Astrocyte (in vitro differentiated cells and primary cell): Measurements from ENCODE around the gene SH3PXD2B. TPM values are rescaled to one million over a fixed set of nuclear protein-coding genes. Genes with fewer than 3 reads are reported as not detected.
A peak's percentile ranks its signal among the peaks of the same experiment; 100 is the strongest.

Experiments
- DNase-seq: peaks from one replicate; pipeline ENCODE4 v3.0.0-alpha.2; 2010; ENCODE audit warnings: low read depth
- FAIRE-seq: peaks from 2 replicates; lab custom pipeline; 2011; peaks lifted over from hg19 to GRCh38; lab: Jason Lieb, UNC
- H2AFZ ChIP-seq: 2 replicates; pipeline ENCODE4 v1.6.0; 2012; ENCODE audit warnings: low read depth, low read length, inconsistent platforms
- H3K27ac ChIP-seq: 2 replicates; pipeline ENCODE4 v1.5.1; 2011; ENCODE audit warnings: low read depth, low read length, inconsistent platforms
- H3K27me3 ChIP-seq: 2 replicates; pipeline ENCODE4 v1.6.0; 2011; ENCODE audit warnings: low read length, inconsistent platforms; ENCODE audit not compliant: insufficient read depth
- H3K36me3 ChIP-seq: 2 replicates; pipeline ENCODE4 v1.5.1; 2011; ENCODE audit warnings: low read length, inconsistent platforms; ENCODE audit not compliant: insufficient read depth
- H3K4me1 ChIP-seq: 2 replicates; pipeline ENCODE4 v1.5.1; 2011; ENCODE audit warnings: low read length, inconsistent platforms; ENCODE audit not compliant: insufficient read depth
- H3K4me2 ChIP-seq: 2 replicates; pipeline ENCODE4 v1.6.0; 2012; ENCODE audit warnings: low read length, inconsistent platforms
- H3K4me3 ChIP-seq: 2 replicates; pipeline ENCODE4 v1.5.1; 2011; ENCODE audit warnings: low read depth, mild to moderate bottlenecking, low read length, inconsistent platforms; ENCODE audit not compliant: insufficient read depth
- H3K79me2 ChIP-seq: 2 replicates; pipeline ENCODE4 v1.6.0; 2012; ENCODE audit warnings: mild to moderate bottlenecking, low read length, inconsistent platforms; ENCODE audit not compliant: insufficient read depth
- H3K9ac ChIP-seq: 2 replicates; pipeline ENCODE4 v1.6.0; 2012; ENCODE audit warnings: mild to moderate bottlenecking, low read length, inconsistent platforms
- H3K9me3 ChIP-seq: 2 replicates; pipeline ENCODE4 v1.5.1; 2012; ENCODE audit warnings: low read depth, mild to moderate bottlenecking, low read length, inconsistent platforms; ENCODE audit not compliant: insufficient read depth
- H4K20me1 ChIP-seq: 2 replicates; pipeline ENCODE4 v1.6.0; 2012; ENCODE audit warnings: low read length, inconsistent platforms; ENCODE audit not compliant: insufficient read depth
- H3K27ac Mint-ChIP-seq: one replicate; pipeline ENCODE4 v1.8.0; 2021; ENCODE audit warnings: mild to moderate bottlenecking, mixed read lengths; ENCODE audit not compliant: unreplicated experiment
- H3K27me3 Mint-ChIP-seq: one replicate; pipeline ENCODE4 v1.8.0; 2021; ENCODE audit warnings: low read depth, mixed read lengths; ENCODE audit not compliant: unreplicated experiment
- H3K36me3 Mint-ChIP-seq: one replicate; pipeline ENCODE4 v1.8.0; 2021; ENCODE audit warnings: low read depth, mixed read lengths; ENCODE audit not compliant: unreplicated experiment
- H3K4me1 Mint-ChIP-seq: one replicate; pipeline ENCODE4 v1.8.0; 2021; ENCODE audit warnings: low read depth, mixed read lengths; ENCODE audit not compliant: unreplicated experiment
- H3K4me3 Mint-ChIP-seq: one replicate; pipeline ENCODE4 v1.8.0; 2021; ENCODE audit warnings: mild to moderate bottlenecking, moderate library complexity, mixed read lengths; ENCODE audit not compliant: unreplicated experiment
- H3K9me3 Mint-ChIP-seq: one replicate; pipeline ENCODE4 v1.8.0; 2021; ENCODE audit warnings: mild to moderate bottlenecking, mixed read lengths; ENCODE audit not compliant: unreplicated experiment
- CTCF ChIP-seq: IDR thresholded peaks from 2 replicates; pipeline ENCODE4 v1.5.1; 2011; ENCODE audit warnings: low read depth, mild to moderate bottlenecking, inconsistent platforms, low read length, moderate library complexity; ENCODE audit not compliant: insufficient read depth
- EZH2 ChIP-seq: IDR thresholded peaks from 2 replicates; pipeline ENCODE4 v1.6.1; 2012; ENCODE audit warnings: mild to moderate bottlenecking, low read length, inconsistent platforms; ENCODE audit not compliant: insufficient read depth
- total RNA-seq: library from RNA; stranded (reverse); gene quantifications from 2 replicates; pipeline ENCODE4 v1.2.1, GENCODE V29; 2021

The SH3PXD2B gene
- total RNA-seq, 1 donor from 2014 or later, result 66.0 TPM

- H3K4me2 ChIP-seq, result peak overlapping the region; percentile 52
- no peak for TF ChIP-seq EZH2
- no peak for TF ChIP-seq CTCF
- H3K27me3 ChIP-seq, result no peaks in the 10 kb centered on the region
- H3K27ac Mint-ChIP-seq, result no peak overlapping the region
- no peaks in the 10 kb centered on the region for H3K9me3 ChIP-seq
- H3K9me3 Mint-ChIP-seq, result peaks cover 2% of the 10 kb centered on the region
- H3K4me1 Mint-ChIP-seq, result peaks cover 4% of the 10 kb centered on the region
- FAIRE-seq (peak; percentile 47), DNase-seq (peak; percentile 80)
- peaks cover 20% of the 10 kb centered on the region for H3K4me1 ChIP-seq
- H3K4me3 ChIP-seq, result no peak overlapping the region
- no peaks in the 10 kb centered on the region for H3K27me3 Mint-ChIP-seq
- H3K36me3 ChIP-seq, result peaks cover 19% of the 10 kb centered on the region
- no peaks in the 10 kb centered on the region for H3K79me2 ChIP-seq
- H2AFZ ChIP-seq, result no peak overlapping the region
- peaks cover 53% of the 10 kb centered on the region for H4K20me1 ChIP-seq
- no peak overlapping the region for H3K4me3 Mint-ChIP-seq
- H3K27ac ChIP-seq, result peak overlapping the region; percentile 13
- H3K36me3 Mint-ChIP-seq, result peaks cover 41% of the 10 kb centered on the region
- H3K9ac ChIP-seq, result no peak overlapping the region
Observed at GRCh38 chr5:172383191-172383802, 71.0 kb downstream of the SH3PXD2B start.

GRCh38 chr5:172380987-172381643, 73.2 kb downstream of the SH3PXD2B start:
- no peak overlapping the region for H3K27ac ChIP-seq
- FAIRE-seq (no peak), DNase-seq (peak; percentile 32)
- H3K36me3 Mint-ChIP-seq, result peaks cover 38% of the 10 kb centered on the region
- H3K79me2 ChIP-seq, result no peaks in the 10 kb centered on the region
- no peaks in the 10 kb centered on the region for H3K27me3 Mint-ChIP-seq
- H4K20me1 ChIP-seq, result peaks cover 69% of the 10 kb centered on the region
- H3K27ac Mint-ChIP-seq, result no peak overlapping the region
- TF ChIP-seq EZH2 (no peak), CTCF (no peak)
- no peak overlapping the region for H3K4me3 Mint-ChIP-seq
- peaks cover 20% of the 10 kb centered on the region for H3K4me1 ChIP-seq
- no peak overlapping the region for H3K4me3 ChIP-seq
- peaks cover 21% of the 10 kb centered on the region for H3K36me3 ChIP-seq
- H3K4me2 ChIP-seq, result peak overlapping the region; percentile 3
- H3K4me1 Mint-ChIP-seq, result peaks cover 4% of the 10 kb centered on the region
- no peak overlapping the region for H3K9ac ChIP-seq
- H2AFZ ChIP-seq, result no peak overlapping the region
- peaks cover 2% of the 10 kb centered on the region for H3K9me3 Mint-ChIP-seq
- no peaks in the 10 kb centered on the region for H3K9me3 ChIP-seq
- no peaks in the 10 kb centered on the region for H3K27me3 ChIP-seq
